KMS-11 (cell line): ENCODE data around the gene SMC1B.

Experiments used
- H2AFZ ChIP-seq: fragments of 200-600 bp; sonication (generic); 2 replicates; pipeline ENCODE4 v1.6.1; 2016; ENCODE audit warnings: antibody characterized with exemption, mixed run types, low read depth
- H3K27ac ChIP-seq: fragments of 200-600 bp; sonication (generic); 2 replicates; pipeline ENCODE4 v1.6.1; 2016; ENCODE audit warnings: mild to moderate bottlenecking, mixed run types
- H3K27me3 ChIP-seq: fragments of 200-600 bp; sonication (generic); 2 replicates; pipeline ENCODE4 v1.6.1; 2017; ENCODE audit warnings: mild to moderate bottlenecking, low read depth, mixed run types, moderate library complexity; ENCODE audit not compliant: insufficient read depth
- H3K36me3 ChIP-seq: fragments of 200-600 bp; sonication (generic); 2 replicates; pipeline ENCODE4 v1.6.1; 2017; ENCODE audit warnings: mild to moderate bottlenecking, mixed run types; ENCODE audit not compliant: insufficient read depth
- H3K4me1 ChIP-seq: fragments of 200-600 bp; sonication (generic); 2 replicates; pipeline ENCODE4 v1.6.1; 2016; ENCODE audit warnings: mild to moderate bottlenecking, low read depth, mixed run types; ENCODE audit not compliant: poor library complexity, severe bottlenecking
- H3K4me2 ChIP-seq: fragments of 200-600 bp; sonication (generic); 2 replicates; pipeline ENCODE4 v1.7.0; 2016; ENCODE audit warnings: mild to moderate bottlenecking, mixed run types
- H3K4me3 ChIP-seq: fragments of 200-600 bp; sonication (generic); IDR thresholded peaks from 2 replicates; pipeline ENCODE4 v1.6.1; 2017; ENCODE audit warnings: low read depth, low read length, mixed read lengths; ENCODE audit not compliant: insufficient read depth
- H3K79me2 ChIP-seq: fragments of 200-600 bp; sonication (generic); 2 replicates; pipeline ENCODE4 v1.6.1; 2016; ENCODE audit warnings: low read depth, mixed run types; ENCODE audit not compliant: insufficient read depth
- H3K9ac ChIP-seq: fragments of 200-600 bp; sonication (generic); 2 replicates; pipeline ENCODE4 v1.6.1; 2016; ENCODE audit warnings: mild to moderate bottlenecking, mixed run types
- H4K20me1 ChIP-seq: fragments of 200-600 bp; sonication (generic); 2 replicates; pipeline ENCODE4 v1.6.1; 2016; ENCODE audit warnings: mild to moderate bottlenecking, mixed run types; ENCODE audit not compliant: insufficient read depth
- CTCF ChIP-seq: fragments of 200-600 bp; sonication (generic); conservative IDR thresholded peaks from 2 replicates; pipeline ENCODE4 v1.6.1; 2017; ENCODE audit warnings: low read depth, mild to moderate bottlenecking, antibody characterized with exemption, low read length, moderate library complexity, mixed read lengths

Gene SMC1B

GRCh38 chr22:45334068-45334467 lies 79.3 kb downstream of the SMC1B start:
- no peaks in the 10 kb centered on the region for H3K79me2 ChIP-seq
- no peak overlapping the region for H2AFZ ChIP-seq
- TF ChIP-seq CTCF = no peak
- peaks cover 7% of the 10 kb centered on the region for H3K4me1 ChIP-seq
- no peak overlapping the region for H3K4me3 ChIP-seq
- H3K27ac ChIP-seq = no peak overlapping the region
- no peak overlapping the region for H3K4me2 ChIP-seq
- H4K20me1 ChIP-seq = no peaks in the 10 kb centered on the region
- no peaks in the 10 kb centered on the region for H3K27me3 ChIP-seq
- H3K9ac ChIP-seq = no peak overlapping the region
- H3K36me3 ChIP-seq = no peaks in the 10 kb centered on the region

- Histone ChIP-seq H3K27me3 (no peaks in the 10 kb centered on the region), H3K9ac (no peak overlapping the region), H4K20me1 (no peaks in the 10 kb centered on the region), H3K36me3 (no peaks in the 10 kb centered on the region), H3K27ac (no peak overlapping the region), H2AFZ (no peak overlapping the region), H3K4me3 (no peak overlapping the region), H3K4me2 (no peak overlapping the region), H3K4me1 (peaks cover 7% of the 10 kb centered on the region), H3K79me2 (no peaks in the 10 kb centered on the region)
- no peak for TF ChIP-seq CTCF
Observed at GRCh38 chr22:45332001-45332400, 81.4 kb downstream of the SMC1B start.

- Histone ChIP-seq H3K9ac (no peak overlapping the region), H3K79me2 (no peaks in the 10 kb centered on the region), H3K27me3 (no peaks in the 10 kb centered on the region), H3K36me3 (no peaks in the 10 kb centered on the region), H2AFZ (no peak overlapping the region), H3K4me2 (no peak overlapping the region), H3K4me3 (no peak overlapping the region), H3K27ac (no peak overlapping the region), H3K4me1 (peaks cover 7% of the 10 kb centered on the region), H4K20me1 (no peaks in the 10 kb centered on the region)
- TF ChIP-seq CTCF = no peak
Observed at GRCh38 chr22:45331486-45331885, 81.9 kb downstream of the SMC1B start.

GRCh38 chr22:45330548-45330947 lies 82.9 kb downstream of the SMC1B start:
- H3K4me3 ChIP-seq = no peak overlapping the region
- H3K27me3 ChIP-seq = no peaks in the 10 kb centered on the region
- H2AFZ ChIP-seq = no peak overlapping the region
- no peaks in the 10 kb centered on the region for H3K79me2 ChIP-seq
- no peak overlapping the region for H3K27ac ChIP-seq
- TF ChIP-seq CTCF = no peak
- no peaks in the 10 kb centered on the region for H4K20me1 ChIP-seq
- H3K4me1 ChIP-seq = peaks cover 7% of the 10 kb centered on the region
- no peak overlapping the region for H3K9ac ChIP-seq
- no peak overlapping the region for H3K4me2 ChIP-seq
- H3K36me3 ChIP-seq = no peaks in the 10 kb centered on the region
